ENCODE data around the gene AOPEP.

Gene AOPEP

GRCh38 chr9:95089257-95090022 lies 362.9 kb downstream of the AOPEP start:
- H3K27ac ChIP-seq = no peak overlapping the region

GRCh38 chr9:95090023-95090791 lies 363.7 kb downstream of the AOPEP start:
- Histone ChIP-seq H3K27me3 (replicated peaks) (no peaks in the 10 kb centered on the region), H3K27ac (no peak overlapping the region), H3K36me3 (replicated peaks) (peaks cover 17% of the 10 kb centered on the region), H3K4me3 (ENCODE audit: low read depth, low read length) (no peak overlapping the region)
- in situ Hi-C loops (cut with HindIII; ENCODE audit: low pct_ligation_motif_present, low sequenced_read_pairs) = no loop called here
- no peak for TF ChIP-seq CTCF (IDR thresholded peaks at IDR 0.05; ENCODE audit: low read depth, low read length, missing control alignments)
- DNase-seq = no peak

More at GRCh38 chr9:95089257-95090022, 362.9 kb downstream of the AOPEP start:
- TF ChIP-seq CTCF (IDR thresholded peaks at IDR 0.05; ENCODE audit: low read depth, low read length, missing control alignments) = no peak
- H3K4me3 ChIP-seq (ENCODE audit: low read depth, low read length) = no peak overlapping the region
- in situ Hi-C loops (cut with HindIII; ENCODE audit: low pct_ligation_motif_present, low sequenced_read_pairs) = no loop called here
- no peak for DNase-seq
- no peaks in the 10 kb centered on the region for H3K27me3 ChIP-seq (replicated peaks)
- H3K36me3 ChIP-seq (replicated peaks) = peaks cover 17% of the 10 kb centered on the region

GRCh38 chr9:95090871-95091577 lies 364.5 kb downstream of the AOPEP start:
- H3K4me3 ChIP-seq (ENCODE audit: low read depth, low read length) = no peak overlapping the region
- in situ Hi-C loops (cut with HindIII; ENCODE audit: low pct_ligation_motif_present, low sequenced_read_pairs) = no loop called here
- H3K27ac ChIP-seq = peak overlapping the region; percentile 83
- no peak for DNase-seq
- peaks cover 9% of the 10 kb centered on the region for H3K36me3 ChIP-seq (replicated peaks)
- no peak for TF ChIP-seq CTCF (IDR thresholded peaks at IDR 0.05; ENCODE audit: low read depth, low read length, missing control alignments)
- no peaks in the 10 kb centered on the region for H3K27me3 ChIP-seq (replicated peaks)

GRCh38 chr9:95091601-95092261 lies 365.2 kb downstream of the AOPEP start:
- peaks cover 2% of the 10 kb centered on the region for H3K36me3 ChIP-seq (replicated peaks)
- TF ChIP-seq CTCF (IDR thresholded peaks at IDR 0.05; ENCODE audit: low read depth, low read length, missing control alignments) = no peak
- no peak overlapping the region for H3K4me3 ChIP-seq (ENCODE audit: low read depth, low read length)
- peak overlapping the region; percentile 83 for H3K27ac ChIP-seq
- in situ Hi-C loops (cut with HindIII; ENCODE audit: low pct_ligation_motif_present, low sequenced_read_pairs) = no loop called here
- no peaks in the 10 kb centered on the region for H3K27me3 ChIP-seq (replicated peaks)
- DNase-seq = peak; percentile 84

GRCh38 chr9:95092262-95093072 lies 366.0 kb downstream of the AOPEP start:
- Histone ChIP-seq H3K27me3 (replicated peaks) (no peaks in the 10 kb centered on the region), H3K27ac (peak overlapping the region; percentile 83), H3K36me3 (replicated peaks) (no peaks in the 10 kb centered on the region), H3K4me3 (ENCODE audit: low read depth, low read length) (no peak overlapping the region)
- in situ Hi-C loops (cut with HindIII; ENCODE audit: low pct_ligation_motif_present, low sequenced_read_pairs) = no loop called here
- TF ChIP-seq CTCF (IDR thresholded peaks at IDR 0.05; ENCODE audit: low read depth, low read length, missing control alignments) = no peak
- peak; percentile 91 for DNase-seq

Measured in brain microvascular endothelial cell (primary cell).